HG03095 (cell line): Measurements from ENCODE around the gene SLC6A20.
"Not testable (repeated sequence)": the region's sequence is repeated elsewhere in the genome, so short reads cannot be mapped to it uniquely, and the experiment has no call there.

Experiments
- ATAC-seq: cut with Tn5 transposase; IDR thresholded peaks from one replicate; pipeline ENCODE4 v1.9.1; 2021; ENCODE audit warnings: moderate library complexity; ENCODE audit not compliant: unreplicated experiment

Gene SLC6A20

GRCh38 chr3:45761831-45762230 is 34.5 kb downstream of the SLC6A20 start:
- no peak for ATAC-seq

GRCh38 chr3:45760878-45761711 is 35.2 kb downstream of the SLC6A20 start:
- ATAC-seq = no peak

- ATAC-seq = no peak
Observed at GRCh38 chr3:45759851-45760250, 36.5 kb downstream of the SLC6A20 start.

GRCh38 chr3:45758871-45759270 is 37.5 kb downstream of the SLC6A20 start:
- ATAC-seq = no peak

GRCh38 chr3:45757141-45757540 is 39.2 kb downstream of the SLC6A20 start:
- not testable (repeated sequence) for ATAC-seq

- no peak for ATAC-seq
Observed at GRCh38 chr3:45756055-45756454, 40.3 kb downstream of the SLC6A20 start.

GRCh38 chr3:45754461-45754860 is 41.9 kb downstream of the SLC6A20 start:
- no peak for ATAC-seq

GRCh38 chr3:45753095-45753494 is 43.2 kb downstream of the SLC6A20 start:
- ATAC-seq = no peak

GRCh38 chr3:45751537-45752242 is 44.6 kb downstream of the SLC6A20 start:
- no peak for ATAC-seq

GRCh38 chr3:45749880-45750279 is 46.5 kb downstream of the SLC6A20 start:
- no peak for ATAC-seq

GRCh38 chr3:45749036-45749600 is 47.2 kb downstream of the SLC6A20 start:
- not testable (repeated sequence) for ATAC-seq

- no peak for ATAC-seq
Observed at GRCh38 chr3:45748068-45748467, 48.3 kb downstream of the SLC6A20 start.

GRCh38 chr3:45746777-45747622 is 49.3 kb downstream of the SLC6A20 start:
- ATAC-seq = no peak

GRCh38 chr3:45746165-45746776 is 50.1 kb downstream of the SLC6A20 start:
- no peak for ATAC-seq

- no peak for ATAC-seq
Observed at GRCh38 chr3:45742461-45743089, 53.8 kb downstream of the SLC6A20 start.

- no peak for ATAC-seq
Observed at GRCh38 chr3:45741742-45742460, 54.4 kb downstream of the SLC6A20 start.

- no peak for ATAC-seq
Observed at GRCh38 chr3:45741247-45741646, 55.1 kb downstream of the SLC6A20 start.

GRCh38 chr3:45739991-45740390 is 56.3 kb downstream of the SLC6A20 start:
- no peak for ATAC-seq

- ATAC-seq = no peak
Observed at GRCh38 chr3:45737234-45737633, 59.1 kb downstream of the SLC6A20 start.
